Large intestine (tissue), 3 donors: ENCODE data around the gene CLEC16A. TPM values are rescaled to one million over a fixed set of nuclear protein-coding genes. Genes with fewer than 3 reads are reported as not detected.
A peak's percentile ranks its signal among the peaks of the same experiment; 100 is the strongest.

Experiments
- DNase-seq, 2 donors: peaks; one replicate each; pipeline versions ENCODE4 v3.0.0 to v3.0.0-alpha.2; 2013
- H3K27ac ChIP-seq: one replicate; pipeline ENCODE4 v1.5.1; 2013; ENCODE audit warnings: low read length
- H3K27me3 ChIP-seq: 2 replicates; pipeline ENCODE4 v1.6.1; 2013; ENCODE audit warnings: low read length; ENCODE audit not compliant: control insufficient read depth, insufficient read depth
- H3K36me3 ChIP-seq: 2 replicates; pipeline ENCODE4 v1.6.1; 2013; ENCODE audit warnings: low read length; ENCODE audit not compliant: control insufficient read depth, insufficient read depth
- H3K4me1 ChIP-seq: one replicate; pipeline ENCODE4 v1.6.1; 2013; ENCODE audit warnings: low read length; ENCODE audit not compliant: control insufficient read depth, insufficient read depth
- H3K4me3 ChIP-seq: one replicate; pipeline ENCODE4 v1.5.1; 2013; ENCODE audit warnings: low read length
- H3K9me3 ChIP-seq: one replicate; pipeline ENCODE4 v1.6.1; 2013; ENCODE audit warnings: mild to moderate bottlenecking, low read depth, low read length, moderate library complexity; ENCODE audit not compliant: control insufficient read depth
- WGBS: methylation state at CpG from one replicate; pipeline ENCODE4 v1.1.5; 2013; ENCODE audit warnings: low lambda C conversion rate; ENCODE audit not compliant: insufficient coverage; 5-methylcytosine and 5-hydroxymethylcytosine counted together
- polyA plus RNA-seq: library from polyadenylated mRNA; unstranded; fragments of 120-200 nt; gene quantifications from one replicate; pipeline ENCODE4 v1.2.1, GENCODE V29; 2013

The CLEC16A gene
- polyA plus RNA-seq, 1 donor = 13.2 TPM

GRCh38 chr16:11188801-11189740 lies 244.7 kb downstream of the CLEC16A start:
- Histone ChIP-seq H3K36me3 (no peaks in the 10 kb centered on the region), H3K4me1 (no peaks in the 10 kb centered on the region), H3K4me3 (no peak overlapping the region), H3K27ac (no peak overlapping the region), H3K9me3 (no peaks in the 10 kb centered on the region), H3K27me3 (no peaks in the 10 kb centered on the region)
- no peak for DNase-seq
- WGBS = 80% methylated on average over 1 of the region's 23 CpGs

GRCh38 chr16:11190588-11191560 lies 246.5 kb downstream of the CLEC16A start:
- H3K4me1 ChIP-seq = no peaks in the 10 kb centered on the region
- no peak overlapping the region for H3K27ac ChIP-seq
- H3K36me3 ChIP-seq = no peaks in the 10 kb centered on the region
- no peaks in the 10 kb centered on the region for H3K27me3 ChIP-seq
- no peak overlapping the region for H3K4me3 ChIP-seq
- no peak for DNase-seq
- H3K9me3 ChIP-seq = no peaks in the 10 kb centered on the region
- no CpG with 5 or more reads among the region's 15 CpGs for WGBS

- Histone ChIP-seq H3K4me3 (no peak overlapping the region), H3K27ac (no peak overlapping the region), H3K4me1 (no peaks in the 10 kb centered on the region), H3K27me3 (no peaks in the 10 kb centered on the region), H3K9me3 (no peaks in the 10 kb centered on the region), H3K36me3 (no peaks in the 10 kb centered on the region)
- no peak for DNase-seq
- WGBS = no CpG with 5 or more reads among the region's 5 CpGs
Measured at GRCh38 chr16:11191665-11192064, 247.3 kb downstream of the CLEC16A start.

- Histone ChIP-seq H3K36me3 (no peaks in the 10 kb centered on the region), H3K9me3 (no peaks in the 10 kb centered on the region), H3K4me3 (no peak overlapping the region), H3K27me3 (no peaks in the 10 kb centered on the region), H3K27ac (no peak overlapping the region), H3K4me1 (no peaks in the 10 kb centered on the region)
- no peak for DNase-seq
Measured at GRCh38 chr16:11193494-11193893, 249.1 kb downstream of the CLEC16A start.

GRCh38 chr16:11194913-11195312 lies 250.5 kb downstream of the CLEC16A start:
- Histone ChIP-seq H3K27me3 (no peaks in the 10 kb centered on the region), H3K27ac (no peak overlapping the region), H3K4me3 (no peak overlapping the region), H3K4me1 (no peaks in the 10 kb centered on the region), H3K36me3 (no peaks in the 10 kb centered on the region), H3K9me3 (no peaks in the 10 kb centered on the region)
- no CpG with 5 or more reads among the region's 5 CpGs for WGBS
- DNase-seq = no peak

- no peaks in the 10 kb centered on the region for H3K4me1 ChIP-seq
- no CpG with 5 or more reads among the region's 3 CpGs for WGBS
- H3K36me3 ChIP-seq = no peaks in the 10 kb centered on the region
- no peak overlapping the region for H3K4me3 ChIP-seq
- H3K9me3 ChIP-seq = no peaks in the 10 kb centered on the region
- H3K27me3 ChIP-seq = peaks cover 5% of the 10 kb centered on the region
- H3K27ac ChIP-seq = no peak overlapping the region
- DNase-seq = no peak
Measured at GRCh38 chr16:11196286-11196828, 252.0 kb downstream of the CLEC16A start.

- no peaks in the 10 kb centered on the region for H3K36me3 ChIP-seq
- no peaks in the 10 kb centered on the region for H3K4me1 ChIP-seq
- H3K9me3 ChIP-seq = no peaks in the 10 kb centered on the region
- no peak for DNase-seq
- H3K27ac ChIP-seq = no peak overlapping the region
- peaks cover 17% of the 10 kb centered on the region for H3K27me3 ChIP-seq
- H3K4me3 ChIP-seq = no peak overlapping the region
- WGBS = 83% methylated on average over 2 of the region's 5 CpGs
Measured at GRCh38 chr16:11198375-11198774, 254.0 kb downstream of the CLEC16A start.

- no peaks in the 10 kb centered on the region for H3K4me1 ChIP-seq
- H3K9me3 ChIP-seq = no peaks in the 10 kb centered on the region
- peak; percentile 48 to 76 for DNase-seq
- no peaks in the 10 kb centered on the region for H3K36me3 ChIP-seq
- H3K27me3 ChIP-seq = peaks cover 17% of the 10 kb centered on the region
- no peak overlapping the region for H3K4me3 ChIP-seq
- H3K27ac ChIP-seq = no peak overlapping the region
- no CpG with 5 or more reads among the region's 8 CpGs for WGBS
Measured at GRCh38 chr16:11198828-11199227, 254.5 kb downstream of the CLEC16A start.

GRCh38 chr16:11200592-11200991 lies 256.2 kb downstream of the CLEC16A start:
- Histone ChIP-seq H3K4me1 (no peaks in the 10 kb centered on the region), H3K36me3 (no peaks in the 10 kb centered on the region), H3K9me3 (no peaks in the 10 kb centered on the region), H3K27me3 (peaks cover 17% of the 10 kb centered on the region), H3K27ac (no peak overlapping the region), H3K4me3 (no peak overlapping the region)
- DNase-seq = no peak
- no CpG with 5 or more reads among the region's 10 CpGs for WGBS
